Osteoblast (primary cell): Measurements from ENCODE around the gene ITPR1. TPM values are rescaled to one million over a fixed set of nuclear protein-coding genes. Genes with fewer than 3 reads are reported as not detected.

ENCODE experiments used
- DNase-seq: peaks from one replicate; pipeline ENCODE4 v3.0.0; 2011; ENCODE audit warnings: low spot score, mixed read lengths; ENCODE audit not compliant: insufficient read length; ENCODE audit errors: missing footprints
- H2AFZ ChIP-seq: 2 replicates; pipeline ENCODE4 v1.6.0; 2011; ENCODE audit warnings: mild to moderate bottlenecking, low read length
- H3K27ac ChIP-seq: 2 replicates; pipeline ENCODE4 v1.5.1; 2011; ENCODE audit warnings: mild to moderate bottlenecking, low read depth, low read length, moderate library complexity
- H3K27me3 ChIP-seq: 2 replicates; pipeline ENCODE4 v1.6.0; 2012; ENCODE audit warnings: mild to moderate bottlenecking, control low read depth, inconsistent platforms, low read length, moderate library complexity; ENCODE audit not compliant: insufficient read depth
- H3K36me3 ChIP-seq: 2 replicates; pipeline ENCODE4 v1.5.1; 2011; ENCODE audit warnings: mild to moderate bottlenecking, low read length, control low read depth, moderate library complexity; ENCODE audit not compliant: insufficient read depth
- H3K4me1 ChIP-seq: 2 replicates; pipeline ENCODE4 v1.5.1; 2011; ENCODE audit warnings: mild to moderate bottlenecking, low read length, control low read depth, moderate library complexity; ENCODE audit not compliant: insufficient read depth
- H3K4me2 ChIP-seq: 2 replicates; pipeline ENCODE4 v1.6.0; 2011; ENCODE audit warnings: mild to moderate bottlenecking, low read length; ENCODE audit not compliant: insufficient read depth
- H3K4me3 ChIP-seq: fragments of 200-600 bp; sonication (generic); 3 replicates; pipeline ENCODE4 v1.5.1; 2012; ENCODE audit warnings: mild to moderate bottlenecking, low read length, inconsistent platforms; ENCODE audit not compliant: insufficient read depth
- H3K79me2 ChIP-seq: 2 replicates; pipeline ENCODE4 v1.6.0; 2012; ENCODE audit warnings: mild to moderate bottlenecking, low read length, control low read depth, inconsistent platforms; ENCODE audit not compliant: insufficient read depth
- H3K9me3 ChIP-seq: 2 replicates; pipeline ENCODE4 v1.5.1; 2011; ENCODE audit warnings: low read depth, low read length, control low read depth
- H4K20me1 ChIP-seq: 2 replicates; pipeline ENCODE4 v1.6.0; 2012; ENCODE audit warnings: mild to moderate bottlenecking, low read length, control low read depth; ENCODE audit not compliant: insufficient read depth
- CTCF ChIP-seq: IDR thresholded peaks from 2 replicates; pipeline ENCODE4 v1.5.1; 2011; ENCODE audit warnings: mild to moderate bottlenecking, low read depth, low read length, moderate library complexity; ENCODE audit errors: extremely low read depth
- total RNA-seq: library from RNA; depleted of rRNA; stranded (reverse); fragments of >200 nt; gene quantifications from 2 replicates; pipeline ENCODE4 v1.2.3, GENCODE V29; 2012

The ITPR1 gene
- total RNA-seq, 1 donor, result 16.6 TPM

- TF ChIP-seq CTCF, result no peak
- H3K27me3 ChIP-seq, result no peaks in the 10 kb centered on the region
Observed at GRCh38 chr3:4586381-4586780, 93.2 kb downstream of the ITPR1 start.

GRCh38 chr3:4587061-4587837, 94.1 kb downstream of the ITPR1 start:
- H3K4me3 ChIP-seq, result no peak overlapping the region
- H3K79me2 ChIP-seq, result no peaks in the 10 kb centered on the region
- H3K4me1 ChIP-seq, result peaks cover 27% of the 10 kb centered on the region
- DNase-seq, result no peak
- no peaks in the 10 kb centered on the region for H4K20me1 ChIP-seq
- H3K4me2 ChIP-seq, result no peak overlapping the region
- no peaks in the 10 kb centered on the region for H3K9me3 ChIP-seq
- no peak overlapping the region for H3K27ac ChIP-seq
- H3K36me3 ChIP-seq, result no peaks in the 10 kb centered on the region
- no peak for TF ChIP-seq CTCF
- H2AFZ ChIP-seq, result no peak overlapping the region
- no peaks in the 10 kb centered on the region for H3K27me3 ChIP-seq

More at GRCh38 chr3:4586381-4586780, 93.2 kb downstream of the ITPR1 start:
- Histone ChIP-seq H3K4me1 (peaks cover 28% of the 10 kb centered on the region), H3K79me2 (no peaks in the 10 kb centered on the region), H3K4me2 (no peak overlapping the region), H3K36me3 (no peaks in the 10 kb centered on the region), H3K9me3 (no peaks in the 10 kb centered on the region), H2AFZ (no peak overlapping the region), H4K20me1 (no peaks in the 10 kb centered on the region), H3K4me3 (no peak overlapping the region), H3K27ac (no peak overlapping the region)
- DNase-seq, result no peak

- Histone ChIP-seq H3K79me2 (no peaks in the 10 kb centered on the region), H2AFZ (no peak overlapping the region), H3K27ac (no peak overlapping the region), H3K4me1 (peaks cover 23% of the 10 kb centered on the region), H3K36me3 (no peaks in the 10 kb centered on the region), H4K20me1 (no peaks in the 10 kb centered on the region), H3K4me2 (no peak overlapping the region), H3K4me3 (no peak overlapping the region), H3K27me3 (no peaks in the 10 kb centered on the region), H3K9me3 (no peaks in the 10 kb centered on the region)
- no peak for TF ChIP-seq CTCF
- DNase-seq, result no peak
Observed at GRCh38 chr3:4587838-4588105, 94.6 kb downstream of the ITPR1 start.

GRCh38 chr3:4588466-4588865, 95.3 kb downstream of the ITPR1 start:
- Histone ChIP-seq H3K27ac (no peak overlapping the region), H3K4me1 (peaks cover 16% of the 10 kb centered on the region), H3K27me3 (no peaks in the 10 kb centered on the region), H3K9me3 (no peaks in the 10 kb centered on the region), H4K20me1 (no peaks in the 10 kb centered on the region), H3K36me3 (no peaks in the 10 kb centered on the region), H3K79me2 (no peaks in the 10 kb centered on the region), H3K4me2 (no peak overlapping the region), H2AFZ (no peak overlapping the region), H3K4me3 (no peak overlapping the region)
- TF ChIP-seq CTCF, result no peak
- DNase-seq, result no peak
